Measurements from ENCODE around the gene FAM120A.

DNA sequence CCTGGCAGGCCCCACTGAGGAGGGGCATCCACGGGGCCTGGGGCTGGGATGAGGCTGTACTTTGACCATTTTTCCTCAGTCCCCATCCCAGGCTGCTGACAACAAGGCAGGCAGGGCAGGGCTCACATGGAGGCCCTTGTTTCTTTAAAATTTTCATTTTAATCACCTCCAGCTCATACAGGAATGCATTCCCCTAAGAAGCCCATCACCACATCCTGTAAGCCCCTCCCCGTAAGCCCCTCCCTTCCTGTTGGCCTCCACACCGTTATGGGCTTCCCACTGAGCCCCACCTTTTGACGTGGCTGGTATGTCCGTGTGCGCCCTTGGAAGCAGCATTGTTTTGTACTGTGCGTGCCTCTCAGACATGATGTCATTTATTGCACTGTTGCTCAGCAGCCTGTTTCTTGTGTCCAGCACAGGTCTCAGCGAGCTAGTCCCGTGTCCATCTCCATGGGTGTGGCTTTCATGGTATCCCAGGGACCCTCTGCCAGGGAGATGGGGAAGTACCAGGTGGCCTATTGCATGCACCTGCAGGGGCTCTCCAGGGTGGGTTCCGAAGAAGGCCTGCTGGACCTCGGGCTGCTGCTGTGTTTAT lies 147.3 kb downstream of the FAM120A start:
- TF ChIP-seq, protein P1, sequence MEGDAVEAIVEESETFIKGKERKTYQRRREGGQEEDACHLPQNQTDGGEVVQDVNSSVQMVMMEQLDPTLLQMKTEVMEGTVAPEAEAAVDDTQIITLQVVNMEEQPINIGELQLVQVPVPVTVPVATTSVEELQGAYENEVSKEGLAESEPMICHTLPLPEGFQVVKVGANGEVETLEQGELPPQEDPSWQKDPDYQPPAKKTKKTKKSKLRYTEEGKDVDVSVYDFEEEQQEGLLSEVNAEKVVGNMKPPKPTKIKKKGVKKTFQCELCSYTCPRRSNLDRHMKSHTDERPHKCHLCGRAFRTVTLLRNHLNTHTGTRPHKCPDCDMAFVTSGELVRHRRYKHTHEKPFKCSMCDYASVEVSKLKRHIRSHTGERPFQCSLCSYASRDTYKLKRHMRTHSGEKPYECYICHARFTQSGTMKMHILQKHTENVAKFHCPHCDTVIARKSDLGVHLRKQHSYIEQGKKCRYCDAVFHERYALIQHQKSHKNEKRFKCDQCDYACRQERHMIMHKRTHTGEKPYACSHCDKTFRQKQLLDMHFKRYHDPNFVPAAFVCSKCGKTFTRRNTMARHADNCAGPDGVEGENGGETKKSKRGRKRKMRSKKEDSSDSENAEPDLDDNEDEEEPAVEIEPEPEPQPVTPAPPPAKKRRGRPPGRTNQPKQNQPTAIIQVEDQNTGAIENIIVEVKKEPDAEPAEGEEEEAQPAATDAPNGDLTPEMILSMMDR (conservative IDR thresholded peaks at IDR 0.05 in 1 of 2, IDR thresholded peaks at IDR 0.05 in 1 of 2; ENCODE audit: low read depth in 1 of 2, low read length in 2 of 2): no peak
- no peak for TF ChIP-seq EZH2 (IDR thresholded peaks at IDR 0.05; ENCODE audit: low read length, missing control alignments)

Data from fibroblast of lung (primary cell).